ENCODE data around the gene GFER. TPM values are rescaled to one million over a fixed set of nuclear protein-coding genes. Genes with fewer than 3 reads are reported as not detected.

The GFER gene
- total RNA-seq, 1 experiment from 2014 or later: 58.5 TPM

- TF ChIP-seq, protein P1, sequence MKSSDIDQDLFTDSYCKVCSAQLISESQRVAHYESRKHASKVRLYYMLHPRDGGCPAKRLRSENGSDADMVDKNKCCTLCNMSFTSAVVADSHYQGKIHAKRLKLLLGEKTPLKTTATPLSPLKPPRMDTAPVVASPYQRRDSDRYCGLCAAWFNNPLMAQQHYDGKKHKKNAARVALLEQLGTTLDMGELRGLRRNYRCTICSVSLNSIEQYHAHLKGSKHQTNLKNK (CRISPR knock-in tag; IDR thresholded peaks at IDR 0.05): no peak
- TF ChIP-seq ZNF263 (CRISPR knock-in tag; IDR thresholded peaks at IDR 0.05; ENCODE audit: low read depth): no peak
- TF ChIP-seq NR2C2 (CRISPR knock-in tag; IDR thresholded peaks at IDR 0.05): no peak
- TF ChIP-seq SMAD3 (CRISPR knock-in tag; IDR thresholded peaks at IDR 0.05; ENCODE audit: borderline replicate concordance): no peak
- no peak for TF ChIP-seq PRRX2 (CRISPR knock-in tag; IDR thresholded peaks at IDR 0.05)
- TF ChIP-seq FOXP4 (CRISPR knock-in tag; IDR thresholded peaks at IDR 0.05): no peak
- TF ChIP-seq STAT6 (CRISPR knock-in tag; conservative IDR thresholded peaks at IDR 0.05; ENCODE audit: low read depth): no peak
- no peak for TF ChIP-seq TCF7 (CRISPR knock-in tag; IDR thresholded peaks at IDR 0.05; ENCODE audit: low read depth)
- TF ChIP-seq ARID4B (CRISPR knock-in tag; IDR thresholded peaks at IDR 0.05; ENCODE audit: borderline replicate concordance): no peak
- TF ChIP-seq, protein P2, sequence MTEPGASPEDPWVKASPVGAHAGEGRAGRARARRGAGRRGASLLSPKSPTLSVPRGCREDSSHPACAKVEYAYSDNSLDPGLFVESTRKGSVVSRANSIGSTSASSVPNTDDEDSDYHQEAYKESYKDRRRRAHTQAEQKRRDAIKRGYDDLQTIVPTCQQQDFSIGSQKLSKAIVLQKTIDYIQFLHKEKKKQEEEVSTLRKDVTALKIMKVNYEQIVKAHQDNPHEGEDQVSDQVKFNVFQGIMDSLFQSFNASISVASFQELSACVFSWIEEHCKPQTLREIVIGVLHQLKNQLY (CRISPR knock-in tag; IDR thresholded peaks at IDR 0.05): no peak
Measured at GRCh38 chr16:1974157-1975070, 9.6 kb upstream of the GFER start (continued).

- POLR2A ChIA-PET: no interaction called here
- no peak overlapping the region for H3K27ac Mint-ChIP-seq
- peaks cover 11% of the 10 kb centered on the region for H3K27me3 Mint-ChIP-seq (ENCODE audit: low read depth)
- DNase-seq (ENCODE audit: low spot score) (no peak), ATAC-seq (no peak)
- TF ChIP-seq MXD4 (CRISPR knock-in tag; IDR thresholded peaks at IDR 0.05; ENCODE audit: borderline replicate concordance): no peak
- TF ChIP-seq PRDM15 (CRISPR knock-in tag; IDR thresholded peaks at IDR 0.05): no peak
- no peak for TF ChIP-seq ZNF423 (CRISPR knock-in tag; IDR thresholded peaks at IDR 0.05)
- TF ChIP-seq, protein P2 (CRISPR knock-in tag; IDR thresholded peaks at IDR 0.05): no peak
- TF ChIP-seq NFE2L1 (CRISPR knock-in tag; IDR thresholded peaks at IDR 0.05): no peak
- TF ChIP-seq, protein P3, sequence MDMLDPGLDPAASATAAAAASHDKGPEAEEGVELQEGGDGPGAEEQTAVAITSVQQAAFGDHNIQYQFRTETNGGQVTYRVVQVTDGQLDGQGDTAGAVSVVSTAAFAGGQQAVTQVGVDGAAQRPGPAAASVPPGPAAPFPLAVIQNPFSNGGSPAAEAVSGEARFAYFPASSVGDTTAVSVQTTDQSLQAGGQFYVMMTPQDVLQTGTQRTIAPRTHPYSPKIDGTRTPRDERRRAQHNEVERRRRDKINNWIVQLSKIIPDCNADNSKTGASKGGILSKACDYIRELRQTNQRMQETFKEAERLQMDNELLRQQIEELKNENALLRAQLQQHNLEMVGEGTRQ (CRISPR knock-in tag; IDR thresholded peaks at IDR 0.05): no peak
- no peaks in the 10 kb centered on the region for H3K9me3 Mint-ChIP-seq
- no peak overlapping the region for H3K4me3 Mint-ChIP-seq
- peaks cover 10% of the 10 kb centered on the region for H3K36me3 Mint-ChIP-seq
- CTCF ChIA-PET: no interaction called here
- peaks cover 18% of the 10 kb centered on the region for H3K4me1 Mint-ChIP-seq
Measured at GRCh38 chr16:1975432-1976215, 8.4 kb upstream of the GFER start.
